Mesothelial cell of epicardium (in vitro differentiated cells): ENCODE results near the gene CES3. TPM values are rescaled to one million over a fixed set of nuclear protein-coding genes. Genes with fewer than 3 reads are reported as not detected.

Experiments
- DNase-seq, 2 experiments: peaks; one replicate each; pipeline ENCODE4 v3.0.0; 2021; ENCODE audit warnings: low spot score in 2 of 2; ENCODE audit not compliant: unreplicated experiment in 2 of 2
- H3K27ac Mint-ChIP-seq: 2 replicates; pipeline ENCODE4 v1.8.0; 2021; ENCODE audit warnings: mixed read lengths
- H3K27me3 Mint-ChIP-seq: 2 replicates; pipeline ENCODE4 v1.8.0; 2021; ENCODE audit warnings: low read depth, mixed read lengths
- H3K36me3 Mint-ChIP-seq: 2 replicates; pipeline ENCODE4 v1.8.0; 2021; ENCODE audit warnings: mixed read lengths
- H3K4me1 Mint-ChIP-seq: 2 replicates; pipeline ENCODE4 v1.8.0; 2021; ENCODE audit warnings: mixed read lengths
- H3K4me3 Mint-ChIP-seq: 2 replicates; pipeline ENCODE4 v1.8.0; 2021; ENCODE audit warnings: mild to moderate bottlenecking, moderate library complexity, mixed read lengths
- H3K9me3 Mint-ChIP-seq: 2 replicates; pipeline ENCODE4 v1.8.0; 2021; ENCODE audit warnings: mixed read lengths
- CTCF ChIP-seq: fragments of 200-600 bp; sonication (generic); IDR thresholded peaks from one replicate; pipeline ENCODE4 v1.5.0; 2021; ENCODE audit warnings: antibody characterized with exemption; ENCODE audit not compliant: unreplicated experiment
- total RNA-seq: library from RNA; stranded (reverse); gene quantifications from 3 replicates; pipeline ENCODE4 v1.2.1, GENCODE V29; 2021

CES3 gene
- total RNA-seq, 1 donor from 2014 or later = 5.1 TPM

GRCh38 chr16:67011274-67011673 lies 50.2 kb downstream of the CES3 start:
- no peaks in the 10 kb centered on the region for H3K36me3 Mint-ChIP-seq
- H3K9me3 Mint-ChIP-seq = no peaks in the 10 kb centered on the region
- H3K27me3 Mint-ChIP-seq = no peaks in the 10 kb centered on the region
- no peak overlapping the region for H3K4me3 Mint-ChIP-seq
- no peak for TF ChIP-seq CTCF
- no peak for DNase-seq
- peaks cover 21% of the 10 kb centered on the region for H3K4me1 Mint-ChIP-seq
- no peak overlapping the region for H3K27ac Mint-ChIP-seq

GRCh38 chr16:67013233-67013822 lies 52.3 kb downstream of the CES3 start:
- no peaks in the 10 kb centered on the region for H3K36me3 Mint-ChIP-seq
- no peaks in the 10 kb centered on the region for H3K27me3 Mint-ChIP-seq
- peaks cover 26% of the 10 kb centered on the region for H3K4me1 Mint-ChIP-seq
- H3K27ac Mint-ChIP-seq = peak overlapping the region; percentile 9
- no peak for TF ChIP-seq CTCF
- no peak for DNase-seq
- no peaks in the 10 kb centered on the region for H3K9me3 Mint-ChIP-seq
- peak overlapping the region; percentile 54 for H3K4me3 Mint-ChIP-seq

GRCh38 chr16:67013823-67014633 lies 53.0 kb downstream of the CES3 start:
- Mint-ChIP-seq H3K27ac (peak overlapping the region; percentile 47), H3K27me3 (no peaks in the 10 kb centered on the region), H3K36me3 (no peaks in the 10 kb centered on the region), H3K4me3 (peak overlapping the region; percentile 67), H3K4me1 (peaks cover 26% of the 10 kb centered on the region), H3K9me3 (no peaks in the 10 kb centered on the region)
- peak; percentile 19 for TF ChIP-seq CTCF
- peak; percentile 77 to 87 for DNase-seq

GRCh38 chr16:67014634-67015312 lies 53.7 kb downstream of the CES3 start:
- no peaks in the 10 kb centered on the region for H3K27me3 Mint-ChIP-seq
- no peaks in the 10 kb centered on the region for H3K36me3 Mint-ChIP-seq
- H3K9me3 Mint-ChIP-seq = no peaks in the 10 kb centered on the region
- TF ChIP-seq CTCF = no peak
- H3K27ac Mint-ChIP-seq = no peak overlapping the region
- peaks cover 26% of the 10 kb centered on the region for H3K4me1 Mint-ChIP-seq
- peak overlapping the region; percentile 67 for H3K4me3 Mint-ChIP-seq
- DNase-seq = no peak

- no peaks in the 10 kb centered on the region for H3K27me3 Mint-ChIP-seq
Measured at GRCh38 chr16:67015313-67015731, 54.3 kb downstream of the CES3 start.

More at GRCh38 chr16:67015313-67015731, 54.3 kb downstream of the CES3 start:
- H3K36me3 Mint-ChIP-seq = no peaks in the 10 kb centered on the region
- no peaks in the 10 kb centered on the region for H3K9me3 Mint-ChIP-seq
- H3K4me3 Mint-ChIP-seq = no peak overlapping the region
- DNase-seq = no peak
- no peak overlapping the region for H3K27ac Mint-ChIP-seq
- no peak for TF ChIP-seq CTCF
- peaks cover 26% of the 10 kb centered on the region for H3K4me1 Mint-ChIP-seq
